GM19467 (cell line): ENCODE measurements around the gene LSS.

ENCODE experiments used
- ATAC-seq: cut with Tn5 transposase; IDR thresholded peaks from one replicate; pipeline ENCODE4 v1.9.1; 2021; ENCODE audit warnings: mild to moderate bottlenecking, moderate library complexity; ENCODE audit not compliant: unreplicated experiment

The LSS gene

GRCh38 chr21:46219591-46220239 lies 8.9 kb downstream of the LSS start:
- no peak for ATAC-seq

- ATAC-seq: no peak
These were observed 9.5 kb downstream of the LSS start for GRCh38 chr21:46218906-46219590.

GRCh38 chr21:46217511-46218196 lies 10.9 kb downstream of the LSS start:
- ATAC-seq: no peak

- no peak for ATAC-seq
These were observed 12.3 kb downstream of the LSS start for GRCh38 chr21:46216132-46216747.

GRCh38 chr21:46215436-46216131 lies 13.0 kb downstream of the LSS start:
- no peak for ATAC-seq

GRCh38 chr21:46214478-46215340 lies 13.9 kb downstream of the LSS start:
- no peak for ATAC-seq

GRCh38 chr21:46213620-46214286 lies 14.8 kb downstream of the LSS start:
- no peak for ATAC-seq

GRCh38 chr21:46212721-46213484 lies 15.7 kb downstream of the LSS start:
- no peak for ATAC-seq

- ATAC-seq: no peak
These were observed 16.5 kb downstream of the LSS start for GRCh38 chr21:46211786-46212720.

GRCh38 chr21:46211376-46211775 lies 17.2 kb downstream of the LSS start:
- no peak for ATAC-seq

- ATAC-seq: no peak
These were observed 18.0 kb downstream of the LSS start for GRCh38 chr21:46210378-46211136.

- no peak for ATAC-seq
These were observed 19.5 kb downstream of the LSS start for GRCh38 chr21:46208761-46209721.

GRCh38 chr21:46207920-46208591 lies 20.5 kb downstream of the LSS start:
- ATAC-seq: no peak

- ATAC-seq: no peak
These were observed 21.3 kb downstream of the LSS start for GRCh38 chr21:46207006-46207919.
